CD4-positive, alpha-beta T cell (primary cell): Measurements from ENCODE around the gene TXN. TPM values are rescaled to one million over a fixed set of nuclear protein-coding genes. Genes with fewer than 3 reads are reported as not detected.

Source experiments
- ATAC-seq: fragments of 200-7000 bp; cut with Tn5 transposase; one replicate; pipeline ENCODE4 v1.10.0; 2022; ENCODE audit warnings: mild to moderate bottlenecking; ENCODE audit not compliant: poor library complexity
- CTCF ChIA-PET: fragments of 350-600 bp; sonication (Branson Sonifier 250); formaldehyde crosslinking; loops from one replicate; lab custom pipeline; 2021; ENCODE audit warnings: antibody characterized with exemption, inconsistent platforms; lab: Charles Lee
- POLR2A ChIA-PET: fragments of 350-600 bp; sonication (Branson Sonifier 250); formaldehyde crosslinking; loops from one replicate; lab custom pipeline; 2021; ENCODE audit warnings: antibody characterized with exemption, inconsistent platforms; lab: Charles Lee
- DNase-seq, 14 experiments: peaks; one replicate each; pipeline ENCODE4 v3.0.0-alpha.2; 2013 to 2020; ENCODE audit warnings: mixed read lengths in 2 of 14
- H3K27ac ChIP-seq, 2 donors: one replicate each; pipeline versions ENCODE4 v1.5.1 to v1.7.0; 2013; ENCODE audit warnings: low read length in 2 of 2, low read depth in 1 of 2, mild to moderate bottlenecking in 1 of 2
- H3K27me3 ChIP-seq, 2 experiments: 1 replicate in 1 of 2; 2 replicates in 1 of 2; pipeline versions ENCODE4 v1.6.1 to v1.7.0; 2013; ENCODE audit warnings: low read length in 2 of 2, control low read depth in 1 of 2, mild to moderate bottlenecking in 1 of 2, moderate library complexity in 1 of 2; ENCODE audit not compliant: insufficient read depth in 2 of 2, control insufficient read depth in 1 of 2
- H3K36me3 ChIP-seq: one replicate; pipeline ENCODE4 v1.6.1; 2013; ENCODE audit warnings: low read length, control low read depth; ENCODE audit not compliant: insufficient read depth
- H3K4me1 ChIP-seq: one replicate; pipeline ENCODE4 v1.6.1; 2013; ENCODE audit warnings: low read length, control low read depth; ENCODE audit not compliant: insufficient read depth
- H3K4me3 ChIP-seq: one replicate; pipeline ENCODE4 v1.5.1; 2013; ENCODE audit warnings: mild to moderate bottlenecking, low read length, moderate library complexity
- H3K9me3 ChIP-seq, 2 experiments: 1 replicate in 1 of 2; 2 replicates in 1 of 2; pipeline versions ENCODE4 v1.6.1 to v1.7.0; 2013; ENCODE audit warnings: low read length in 2 of 2, mild to moderate bottlenecking in 2 of 2, control low read depth in 1 of 2, moderate library complexity in 1 of 2; ENCODE audit not compliant: control insufficient read depth in 1 of 2, insufficient read depth in 1 of 2
- H3K27ac Mint-ChIP-seq: one replicate; pipeline ENCODE4 v1.8.0; 2020; ENCODE audit warnings: mixed read lengths
- H3K27me3 Mint-ChIP-seq: one replicate; pipeline ENCODE4 v1.8.0; 2021; ENCODE audit warnings: mixed read lengths
- H3K36me3 Mint-ChIP-seq: one replicate; pipeline ENCODE4 v1.8.0; 2021; ENCODE audit warnings: low read depth, mixed read lengths
- H3K4me1 Mint-ChIP-seq: one replicate; pipeline ENCODE4 v1.8.0; 2021; ENCODE audit warnings: low read depth, mixed read lengths
- H3K4me3 Mint-ChIP-seq: one replicate; pipeline ENCODE4 v1.8.0; 2020; ENCODE audit warnings: mild to moderate bottlenecking, mixed read lengths
- H3K9me3 Mint-ChIP-seq: one replicate; pipeline ENCODE4 v1.8.0; 2020; ENCODE audit warnings: mixed read lengths
- intact Hi-C, 2 experiments: fragments of 100-400 bp; cut with DNase I in 1 of 2; cut with micrococcal nuclease in 1 of 2; formaldehyde crosslinking; loops; one replicate each; pipeline versions ENCODE4 v1.15.1 to v1.9.0; 2023 to 2025; cut with DNase I, micrococcal nuclease
- total RNA-seq, 174 experiments: library from RNA in 2 of 174; stranded (reverse) in 2 of 174; gene quantifications; one replicate each; pipeline ENCODE4 v1.2.3 and lab custom pipeline; 2021 to 2026
- TF ChIP-seq, protein P1 (sequence below): fragments of 200-600 bp; IDR thresholded peaks from one replicate; pipeline ENCODE4 v1.8.0; 2022; ENCODE audit warnings: antibody characterized with exemption, mild to moderate bottlenecking

The TXN gene
- total RNA-seq, 2 experiments from 2014 or later = 31.5 to 35.1 TPM

DNA sequence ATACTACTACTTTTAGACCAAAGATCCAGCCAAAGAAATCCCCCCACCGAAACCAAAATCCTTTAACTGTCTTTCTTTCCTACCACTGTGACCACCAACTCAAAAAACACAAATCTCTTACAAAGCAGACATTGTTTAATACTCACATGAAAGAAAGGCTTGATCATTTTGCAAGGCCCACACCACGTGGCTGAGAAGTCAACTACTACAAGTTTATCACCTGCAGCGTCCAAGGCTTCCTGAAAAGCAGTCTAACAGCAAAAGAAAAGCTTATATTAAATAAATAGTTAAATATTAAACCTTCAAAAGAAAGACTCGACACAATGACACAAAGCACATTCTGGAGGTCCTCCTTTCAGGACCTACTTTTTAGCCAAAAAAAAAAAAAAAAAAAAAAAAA lies 5.1 kb downstream of the TXN start:
- Histone ChIP-seq H3K36me3 (peaks cover 25% of the 10 kb centered on the region), H3K9me3 (no peaks in the 10 kb centered on the region), H3K4me3 (no peak overlapping the region), H3K27me3 (no peaks in the 10 kb centered on the region), H3K27ac (no peak overlapping the region), H3K4me1 (peaks cover 19% of the 10 kb centered on the region)
- no peak for ATAC-seq
- Mint-ChIP-seq H3K4me1 (peaks cover 32% of the 10 kb centered on the region), H3K9me3 (no peaks in the 10 kb centered on the region), H3K36me3 (peaks cover 42% of the 10 kb centered on the region), H3K27ac (no peak overlapping the region), H3K27me3 (no peaks in the 10 kb centered on the region), H3K4me3 (no peak overlapping the region)
- no peak for DNase-seq
- POLR2A ChIA-PET = interaction anchor here (0.6 kb wide), 1 partner anchor 51 kb away, joined by 5 read pairs; no protein-coding TSS in a partner anchor
- TF ChIP-seq, protein P1, sequence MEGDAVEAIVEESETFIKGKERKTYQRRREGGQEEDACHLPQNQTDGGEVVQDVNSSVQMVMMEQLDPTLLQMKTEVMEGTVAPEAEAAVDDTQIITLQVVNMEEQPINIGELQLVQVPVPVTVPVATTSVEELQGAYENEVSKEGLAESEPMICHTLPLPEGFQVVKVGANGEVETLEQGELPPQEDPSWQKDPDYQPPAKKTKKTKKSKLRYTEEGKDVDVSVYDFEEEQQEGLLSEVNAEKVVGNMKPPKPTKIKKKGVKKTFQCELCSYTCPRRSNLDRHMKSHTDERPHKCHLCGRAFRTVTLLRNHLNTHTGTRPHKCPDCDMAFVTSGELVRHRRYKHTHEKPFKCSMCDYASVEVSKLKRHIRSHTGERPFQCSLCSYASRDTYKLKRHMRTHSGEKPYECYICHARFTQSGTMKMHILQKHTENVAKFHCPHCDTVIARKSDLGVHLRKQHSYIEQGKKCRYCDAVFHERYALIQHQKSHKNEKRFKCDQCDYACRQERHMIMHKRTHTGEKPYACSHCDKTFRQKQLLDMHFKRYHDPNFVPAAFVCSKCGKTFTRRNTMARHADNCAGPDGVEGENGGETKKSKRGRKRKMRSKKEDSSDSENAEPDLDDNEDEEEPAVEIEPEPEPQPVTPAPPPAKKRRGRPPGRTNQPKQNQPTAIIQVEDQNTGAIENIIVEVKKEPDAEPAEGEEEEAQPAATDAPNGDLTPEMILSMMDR = no peak
- intact Hi-C loops = loop anchor here in 1 of 2 experiments (10.0 kb wide), 1 partner anchor 1316 kb away; the partner anchor contains the start of genes ABITRAM and ELP1
- CTCF ChIA-PET = no interaction called here

DNA sequence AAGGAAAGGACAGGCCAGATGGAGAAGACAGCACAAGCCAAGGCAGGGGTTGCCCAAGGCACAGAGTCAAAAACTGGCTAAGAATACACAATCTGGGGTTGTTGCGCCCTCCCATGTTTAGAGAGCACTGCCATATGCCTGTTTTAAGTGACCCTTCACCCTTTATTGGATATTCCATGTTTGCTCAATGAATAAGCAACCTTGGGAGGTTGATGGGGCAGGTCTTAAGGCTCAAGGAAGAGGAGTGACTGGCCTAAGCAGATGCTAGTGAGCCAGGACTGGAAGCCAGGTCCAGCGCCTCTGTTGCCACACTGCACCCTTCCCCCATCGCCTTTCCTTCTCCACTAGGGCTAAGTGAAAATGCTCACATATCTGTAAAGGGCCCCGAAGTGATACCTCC lies 6.7 kb downstream of the TXN start:
- POLR2A ChIA-PET = no interaction called here

GRCh38 chr9:110248361-110248760 lies 7.9 kb downstream of the TXN start:
- Histone ChIP-seq H3K27ac (no peak overlapping the region), H3K36me3 (peaks cover 46% of the 10 kb centered on the region), H3K4me3 (no peak overlapping the region), H3K4me1 (peaks cover 3% of the 10 kb centered on the region), H3K27me3 (no peaks in the 10 kb centered on the region), H3K9me3 (no peaks in the 10 kb centered on the region)
- no peak overlapping the region for H3K27ac Mint-ChIP-seq
- ChIA-PET CTCF (no interaction called here), POLR2A (no interaction called here)
- H3K4me1 Mint-ChIP-seq = peaks cover 12% of the 10 kb centered on the region
- H3K36me3 Mint-ChIP-seq = peaks cover 59% of the 10 kb centered on the region
- TF ChIP-seq, protein P1 = no peak
- no peaks in the 10 kb centered on the region for H3K27me3 Mint-ChIP-seq
- ATAC-seq = no peak
- H3K4me3 Mint-ChIP-seq = no peak overlapping the region
- no peak for DNase-seq
- intact Hi-C loops = no loop called here
- no peaks in the 10 kb centered on the region for H3K9me3 Mint-ChIP-seq

More for the DNA sequence above, 6.7 kb downstream of the TXN start:
- H3K27ac ChIP-seq = no peak overlapping the region
- Mint-ChIP-seq H3K4me3 (no peak overlapping the region), H3K9me3 (no peaks in the 10 kb centered on the region), H3K27ac (no peak overlapping the region), H3K27me3 (no peaks in the 10 kb centered on the region), H3K4me1 (peaks cover 23% of the 10 kb centered on the region), H3K36me3 (peaks cover 49% of the 10 kb centered on the region)
- peaks cover 35% of the 10 kb centered on the region for H3K36me3 ChIP-seq
- intact Hi-C loops = loop anchor here in 1 of 2 experiments (10.0 kb wide), 1 partner anchor 1315 kb away; the partner anchor contains the start of genes ABITRAM and ELP1
- no peak for ATAC-seq
- H3K27me3 ChIP-seq = no peaks in the 10 kb centered on the region
- TF ChIP-seq, protein P1 = no peak
- CTCF ChIA-PET = no interaction called here
- H3K4me1 ChIP-seq = peaks cover 8% of the 10 kb centered on the region
- H3K4me3 ChIP-seq = no peak overlapping the region
- no peaks in the 10 kb centered on the region for H3K9me3 ChIP-seq
- DNase-seq = no peak
